ENCODE measurements around the gene LRRN1. TPM values are rescaled to one million over a fixed set of nuclear protein-coding genes. Genes with fewer than 3 reads are reported as not detected.

The LRRN1 gene
- polyA plus RNA-seq, 2 of the 4 experiments (the other 2 are of a cell fraction) = not detected

- Histone ChIP-seq H3K27ac (no peak overlapping the region), H3K4me2 (no peak overlapping the region), H3K9me3 (no peaks in the 10 kb centered on the region; the same call in 2 of the 3 replicates), H3K4me3 (no peak overlapping the region), H3K4me1 (no peaks in the 10 kb centered on the region)
- ATAC-seq (no peak), DNase-seq (ENCODE audit: low read depth in 1 of 2, low spot score in 1 of 2) (no peak), FAIRE-seq (no peak)
- TF ChIP-seq MYC (IDR thresholded peaks at IDR 0.05; ENCODE audit: borderline replicate concordance, low read length) (no peak), ZSCAN20 (CRISPR knock-in tag; IDR thresholded peaks at IDR 0.05) (no peak), RNF2 (IDR thresholded peaks at IDR 0.05; ENCODE audit: borderline replicate concordance, low read depth) (no peak), HOXB13 (CRISPR knock-in tag; IDR thresholded peaks at IDR 0.05; ENCODE audit: low read depth) (no peak), ZNF302 (CRISPR knock-in tag; IDR thresholded peaks at IDR 0.05) (no peak), POLR2AphosphoS2 (conservative IDR thresholded peaks at IDR 0.05; ENCODE audit: low read length) (no peak), JUN (IDR thresholded peaks at IDR 0.05) (no peak), RAD21 (conservative IDR thresholded peaks at IDR 0.05 in 1 of 2, IDR thresholded peaks at IDR 0.05 in 1 of 2) (no peak), CEBPB (IDR thresholded peaks at IDR 0.05) (no peak), MAZ (IDR thresholded peaks at IDR 0.05; ENCODE audit: borderline replicate concordance, low read depth, low read length) (no peak), HOXA7 (CRISPR knock-in tag; IDR thresholded peaks at IDR 0.05) (no peak), HOXB5 (CRISPR knock-in tag; IDR thresholded peaks at IDR 0.05) (no peak)
- WGBS (ENCODE audit: missing lambda C conversion rate) = 7% methylated on average over 3 of the region's 3 CpGs
- POLR2A ChIA-PET = no interaction called here
- CTCF ChIA-PET = interaction anchor here (0.6 kb wide), 1 partner anchor 20 kb away, joined by 3 read pairs; no protein-coding TSS in a partner anchor
These were observed 37.6 kb downstream of the LRRN1 start for GRCh38 chr3:3836845-3837244.

GRCh38 chr3:3842356-3842755, 43.1 kb downstream of the LRRN1 start:
- no peaks in the 10 kb centered on the region for H3K4me1 ChIP-seq
- no peak overlapping the region for H3K4me2 ChIP-seq
- POLR2A ChIA-PET = no interaction called here
- DNase-seq (ENCODE audit: low read depth in 1 of 2, low spot score in 1 of 2) (no peak), FAIRE-seq (peak; percentile 13), ATAC-seq (no peak)
- CTCF ChIA-PET = no interaction called here
- H3K4me3 ChIP-seq = no peak overlapping the region
- H3K27ac ChIP-seq = no peak overlapping the region
- no peaks in the 10 kb centered on the region; the same call in 2 of the 3 replicates for H3K9me3 ChIP-seq
- TF ChIP-seq HEYL (CRISPR knock-in tag; IDR thresholded peaks at IDR 0.05) (no peak), HMGXB4 (CRISPR knock-in tag; IDR thresholded peaks at IDR 0.05; ENCODE audit: borderline replicate concordance) (no peak), SMC3 (IDR thresholded peaks at IDR 0.05) (no peak), FOXS1 (CRISPR knock-in tag; IDR thresholded peaks at IDR 0.05) (no peak), BHLHE40 (IDR thresholded peaks at IDR 0.05; ENCODE audit: low read depth, low read length) (no peak), ZFP36 (IDR thresholded peaks at IDR 0.05; ENCODE audit: borderline replicate concordance, partially characterized antibody) (no peak), RARB (CRISPR knock-in tag; IDR thresholded peaks at IDR 0.05) (no peak), TP53 (CRISPR knock-in tag; IDR thresholded peaks at IDR 0.05) (no peak)
- 5% methylated on average over 2 of the region's 2 CpGs for WGBS (ENCODE audit: missing lambda C conversion rate)

- H3K4me3 ChIP-seq = no peak overlapping the region
- no peak overlapping the region for H3K27ac ChIP-seq
- no peak for TF ChIP-seq HOXA7 (CRISPR knock-in tag; IDR thresholded peaks at IDR 0.05)
- TF ChIP-seq MAFK (IDR thresholded peaks at IDR 0.05; ENCODE audit: partially characterized antibody) = no peak
- TF ChIP-seq RARB (CRISPR knock-in tag; IDR thresholded peaks at IDR 0.05) = no peak
- no peak for TF ChIP-seq EP300 (IDR thresholded peaks at IDR 0.05)
- TF ChIP-seq POLR2A (IDR thresholded peaks at IDR 0.05; ENCODE audit: low read length) = no peak
- TF ChIP-seq FOXS1 (CRISPR knock-in tag; IDR thresholded peaks at IDR 0.05) = no peak
- no peak for TF ChIP-seq HES2 (IDR thresholded peaks at IDR 0.05)
- TF ChIP-seq NFE2L2 (conservative IDR thresholded peaks at IDR 0.05; ENCODE audit: low read length) = no peak
- no peak for TF ChIP-seq CHD2 (IDR thresholded peaks at IDR 0.05; ENCODE audit: low read length, partially characterized antibody)
- no peak for TF ChIP-seq CBX8 (IDR thresholded peaks at IDR 0.05)
- no peak for TF ChIP-seq TFCP2L1 (CRISPR knock-in tag; IDR thresholded peaks at IDR 0.05)
- no peak for TF ChIP-seq KDM5A (IDR thresholded peaks at IDR 0.05)
- TF ChIP-seq ZFP36 (IDR thresholded peaks at IDR 0.05; ENCODE audit: borderline replicate concordance, partially characterized antibody) = no peak
- H3K4me1 ChIP-seq = no peaks in the 10 kb centered on the region
- no peaks in the 10 kb centered on the region for H3K9me3 ChIP-seq
- no peak for FAIRE-seq
- no peak overlapping the region for H3K4me2 ChIP-seq
- no peak for ATAC-seq
- ChIA-PET CTCF (no interaction called here), POLR2A (no interaction called here)
- DNase-seq (ENCODE audit: low read depth in 1 of 2, low spot score in 1 of 2) = no peak
- 33% methylated on average over 8 of the region's 8 CpGs for WGBS (ENCODE audit: missing lambda C conversion rate)
These were observed 49.0 kb downstream of the LRRN1 start for GRCh38 chr3:3847994-3848922.
